Activated naive CD4-positive, alpha-beta T cell treated with anti-CD3 and anti-CD28 coated beads, Interleukin-2, amount 50 U/mL, for 72 hours (primary cell): ENCODE data around the gene WDR87. TPM values are rescaled to one million over a fixed set of nuclear protein-coding genes. Genes with fewer than 3 reads are reported as not detected.
A peak's percentile ranks its signal among the peaks of the same experiment; 100 is the strongest.
"Not testable (repeated sequence)": the region's sequence is repeated elsewhere in the genome, so short reads cannot be mapped to it uniquely, and the experiment has no call there.

ENCODE experiments used
- ATAC-seq, 2 donors: fragments of 150-1000 bp; cut with Tn5 transposase; 2 replicates each; pipeline ENCODE4 v1.10.0; 2021; ENCODE audit warnings: mild to moderate bottlenecking in 2 of 2, moderate library complexity in 2 of 2
- DNase-seq, 2 donors: peaks; one replicate each; pipeline ENCODE4 v3.0.0; 2021 to 2022; ENCODE audit warnings: low spot score in 2 of 2
- H3K27ac Mint-ChIP-seq, 2 donors: one replicate each; pipeline ENCODE4 v1.8.0; 2022; ENCODE audit warnings: mild to moderate bottlenecking in 2 of 2, mixed read lengths in 2 of 2
- H3K36me3 Mint-ChIP-seq, 2 donors: one replicate each; pipeline ENCODE4 v1.8.0; 2022; ENCODE audit warnings: mixed read lengths in 2 of 2
- H3K9me3 Mint-ChIP-seq, 2 donors: one replicate each; pipeline ENCODE4 v1.8.0; 2022; ENCODE audit warnings: mixed read lengths in 2 of 2
- total RNA-seq, 2 donors: library from RNA; stranded (reverse); gene quantifications; one replicate each; pipeline ENCODE4 v1.2.3, GENCODE V29; 2022

Gene WDR87
- total RNA-seq, 2 donors from 2014 or later, result not detected

DNA sequence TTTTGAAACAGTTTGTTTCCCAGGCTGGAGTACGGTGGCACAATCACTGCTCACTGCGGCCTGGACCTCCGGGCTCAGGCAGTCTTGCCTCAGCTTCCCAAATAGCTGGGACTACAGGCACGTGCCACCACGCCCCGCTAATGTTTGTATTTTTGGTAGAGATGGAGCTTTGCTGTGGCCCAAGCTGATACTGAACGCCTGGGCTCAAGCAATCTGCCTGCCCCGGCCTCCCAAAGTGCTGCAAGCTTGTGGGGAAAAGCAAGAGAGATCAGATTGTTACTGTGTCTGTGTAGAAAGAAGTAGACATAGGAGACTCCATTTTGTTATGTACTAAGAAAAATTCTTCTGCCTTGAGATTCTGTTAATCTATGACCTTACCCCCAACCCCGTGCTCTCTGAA lies 40.5 kb downstream of the WDR87 start:
- peaks cover 0 to 21% of the 10 kb centered on the region in 2 donors for H3K9me3 Mint-ChIP-seq
- not testable (repeated sequence) for DNase-seq, H3K36me3 Mint-ChIP-seq, ATAC-seq, H3K27ac Mint-ChIP-seq

DNA sequence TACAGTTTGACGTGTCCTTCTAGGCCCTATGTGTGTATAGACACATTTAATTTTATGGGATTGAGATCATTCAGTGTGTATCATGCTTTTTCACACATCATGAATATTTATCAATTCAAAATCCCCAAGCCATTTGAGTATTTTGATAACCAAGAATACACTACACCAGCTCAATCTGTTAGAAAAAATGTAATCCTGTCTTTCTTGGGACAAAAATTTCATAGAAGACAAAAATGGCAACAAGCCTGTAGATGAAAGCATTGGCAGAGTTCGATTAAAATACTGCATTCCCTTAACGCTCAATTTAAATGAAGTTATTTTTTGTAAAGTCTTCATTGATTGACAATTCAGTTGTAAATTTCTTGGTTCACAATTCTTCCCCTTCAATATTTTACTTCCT lies 41.9 kb downstream of the WDR87 start:
- DNase-seq (no peak), ATAC-seq (no peak)
- Mint-ChIP-seq H3K9me3 (peaks cover 0 to 12% of the 10 kb centered on the region in 2 donors), H3K27ac (no peak overlapping the region), H3K36me3 (no peaks in the 10 kb centered on the region)

DNA sequence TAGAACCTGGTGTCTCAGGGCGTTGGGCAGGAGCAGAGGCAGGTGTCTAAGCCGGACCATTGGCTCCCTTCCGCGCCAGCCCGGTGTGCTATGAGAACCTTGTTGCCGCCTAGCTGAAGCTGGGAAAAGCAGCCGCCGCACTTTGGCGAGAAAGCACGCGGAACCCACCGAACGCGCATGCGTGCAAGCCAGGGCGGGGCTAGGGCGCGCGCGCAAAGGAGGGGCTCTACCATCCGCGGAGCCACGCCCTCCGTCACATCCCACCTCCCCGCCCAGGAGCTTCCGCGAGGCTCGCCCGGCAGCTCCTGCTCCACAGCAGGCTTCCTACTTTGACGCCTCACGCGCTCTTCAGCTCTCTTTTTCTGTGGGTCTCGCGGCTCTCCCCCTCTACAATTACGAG lies 51.3 kb downstream of the WDR87 start:
- no peaks in the 10 kb centered on the region for H3K36me3 Mint-ChIP-seq
- no peaks in the 10 kb centered on the region for H3K9me3 Mint-ChIP-seq
- DNase-seq (peak in 1 of 2 donors; percentile 15), ATAC-seq (peak in 1 of 2 donors; percentile 32)
- no peak overlapping the region for H3K27ac Mint-ChIP-seq

DNA sequence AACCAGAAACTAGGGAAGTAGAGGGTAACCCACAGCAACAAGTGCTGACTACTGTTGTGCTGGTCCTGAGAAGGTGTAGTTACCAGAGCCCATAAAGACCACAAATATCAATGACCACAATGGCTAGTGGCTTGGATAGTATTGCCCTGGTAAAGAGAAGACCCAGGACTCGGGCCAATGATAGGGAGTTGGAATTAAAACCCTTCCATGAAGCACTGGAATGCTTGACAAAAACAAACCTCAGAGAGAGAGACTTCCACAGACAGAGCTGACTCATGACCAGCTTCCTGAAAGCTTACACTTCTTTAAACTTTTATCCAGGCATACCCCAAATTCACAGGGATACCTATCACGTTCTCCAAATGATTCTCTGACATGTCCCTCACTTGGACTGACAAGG lies 60.5 kb downstream of the WDR87 start:
- ATAC-seq, result no peak
- Mint-ChIP-seq H3K36me3 (no peaks in the 10 kb centered on the region), H3K9me3 (peaks cover 0 to 13% of the 10 kb centered on the region in 2 donors), H3K27ac (no peak overlapping the region)
- DNase-seq, result no peak

Other genes starting within 250 kb of the WDR87 start
- gene ZNF607, start 186.8 kb downstream of the WDR87 start, total RNA-seq, result 10 to 100 TPM in 1 of 2 donors, 1 to 10 TPM in 1; 5.7 to 13.1 TPM
- gene ZNF573, start 127.0 kb downstream of the WDR87 start, total RNA-seq, result 1 to 10 TPM; 8.2 to 8.9 TPM
- 10 to 100 TPM; 10.9 to 20.5 TPM for gene SIPA1L3, start 614 bp upstream of the WDR87 start, total RNA-seq